CD4-positive, alpha-beta T cell treated with Interleukin-6 at 100 ng/mL for 8 hours (primary cell): ENCODE results near the gene ARHGDIG.
"Not testable (repeated sequence)": the region's sequence is repeated elsewhere in the genome, so short reads cannot be mapped to it uniquely, and the experiment has no call there.

ENCODE experiments used
- DNase-seq: peaks from one replicate; pipeline ENCODE4 v3.0.0-alpha.2; 2020; ENCODE audit warnings: mixed read lengths, low spot score

ARHGDIG gene

DNA sequence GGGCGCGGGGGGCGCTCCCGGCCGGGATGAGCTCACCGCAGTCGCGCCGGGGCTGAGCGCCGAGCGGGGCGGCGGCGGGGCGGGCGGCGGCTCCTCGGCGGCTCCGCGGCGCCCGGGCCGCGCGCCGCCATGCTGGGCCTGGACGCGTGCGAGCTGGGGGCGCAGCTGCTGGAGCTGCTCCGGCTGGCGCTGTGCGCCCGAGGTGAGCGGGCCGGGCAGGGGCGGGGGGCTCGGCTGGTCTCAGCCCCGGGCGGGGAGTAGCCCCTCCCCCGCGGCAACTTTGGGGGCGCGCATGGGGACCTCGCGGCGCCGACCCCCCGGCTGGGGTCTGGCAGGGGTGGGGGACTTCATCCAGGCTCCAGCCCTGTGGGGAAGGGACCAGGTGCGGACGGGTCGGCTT lies at the start of gene ARHGDIG:
Gene ARHGDIG (plus strand): TSS at position 40 of the 400 bp plus-strand sequence. CDS start 90 bp downstream, at position 130.
- DNase-seq: no peak

DNA sequence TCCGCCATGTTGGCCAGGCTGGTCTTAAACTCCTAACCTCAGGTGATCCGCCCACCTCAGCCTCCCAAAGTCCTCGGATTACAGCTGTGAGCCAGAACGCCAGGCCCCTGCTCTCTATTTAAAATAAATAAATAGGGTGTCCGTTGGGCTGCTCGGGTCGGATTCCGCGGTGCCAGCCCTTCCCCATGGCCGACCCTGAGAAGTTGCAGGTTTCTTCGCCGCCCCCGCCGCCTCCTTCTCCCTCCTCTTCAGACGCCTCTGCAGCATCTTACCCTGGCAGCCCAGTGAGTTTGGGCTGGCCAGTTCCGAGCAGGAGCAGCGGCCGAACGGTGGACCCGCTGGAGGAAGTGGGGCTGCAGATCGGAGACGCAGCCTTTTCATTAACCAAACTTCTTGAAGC lies 49.4 kb upstream of the ARHGDIG start:
- DNase-seq: no peak

DNA sequence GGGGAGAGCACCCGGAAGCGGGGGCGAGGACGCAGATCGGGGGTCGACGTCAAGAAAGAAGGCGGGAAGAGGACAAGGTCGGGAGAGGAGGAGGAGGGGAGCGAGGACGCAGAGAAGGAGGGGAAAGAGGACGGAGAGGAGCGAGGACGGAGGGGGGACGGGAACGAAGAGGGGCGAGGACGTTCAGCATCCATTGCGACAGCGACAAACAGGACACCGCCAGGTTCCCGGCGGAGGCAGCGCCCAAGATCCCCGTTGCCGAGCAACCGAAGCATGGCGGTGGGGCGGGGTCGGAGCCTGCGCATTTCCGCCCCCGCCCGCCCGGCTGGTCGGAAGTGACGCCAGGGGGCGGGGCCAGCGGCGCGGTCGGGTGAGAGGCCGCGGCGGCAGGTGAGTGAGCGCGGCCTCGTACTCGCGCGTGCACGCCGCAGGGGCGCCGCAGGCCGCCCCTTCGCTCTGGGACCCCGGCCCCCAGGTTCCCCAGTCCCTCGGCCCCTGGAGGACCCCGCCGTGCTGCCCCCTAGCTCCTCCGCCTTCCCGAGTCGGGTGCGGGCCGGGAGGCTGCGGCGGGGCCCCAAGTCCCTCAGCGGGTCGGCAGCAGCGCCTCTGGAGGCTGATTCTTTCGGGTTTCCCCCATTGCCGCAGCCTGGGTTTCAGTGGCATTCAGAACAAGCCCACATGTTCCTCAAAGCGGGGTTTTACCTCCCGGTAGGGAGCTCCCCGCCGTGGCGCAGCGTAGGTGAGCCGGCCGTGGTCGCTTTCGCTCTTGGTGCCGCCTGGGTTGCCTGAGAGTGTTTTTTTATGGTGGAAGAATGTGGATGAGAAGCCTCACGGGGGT lies 45.7 kb upstream of the ARHGDIG start, which contains the start of gene FAM234A:
Gene FAM234A (plus strand): TSS at position 354 of the 838 bp plus-strand sequence. CDS start 19,593 bp downstream, outside the sequence.
- DNase-seq: peak; percentile 93

DNA sequence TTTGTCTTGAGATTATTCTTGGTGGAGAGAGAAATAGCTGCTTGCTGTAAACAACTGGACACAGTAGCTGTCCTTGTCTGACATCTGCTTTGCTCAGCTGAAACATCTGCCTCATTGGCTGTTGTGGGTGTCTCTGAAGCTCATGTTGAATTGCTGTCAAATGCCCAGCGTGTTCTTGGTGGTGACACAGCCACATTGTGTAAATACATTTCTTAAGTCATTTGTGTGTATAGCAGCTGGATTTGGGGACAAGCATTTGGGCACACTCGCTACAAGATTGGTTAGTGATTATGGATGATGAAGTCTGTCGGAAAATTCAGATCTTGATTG lies 40.5 kb upstream of the ARHGDIG start:
- no peak for DNase-seq

DNA sequence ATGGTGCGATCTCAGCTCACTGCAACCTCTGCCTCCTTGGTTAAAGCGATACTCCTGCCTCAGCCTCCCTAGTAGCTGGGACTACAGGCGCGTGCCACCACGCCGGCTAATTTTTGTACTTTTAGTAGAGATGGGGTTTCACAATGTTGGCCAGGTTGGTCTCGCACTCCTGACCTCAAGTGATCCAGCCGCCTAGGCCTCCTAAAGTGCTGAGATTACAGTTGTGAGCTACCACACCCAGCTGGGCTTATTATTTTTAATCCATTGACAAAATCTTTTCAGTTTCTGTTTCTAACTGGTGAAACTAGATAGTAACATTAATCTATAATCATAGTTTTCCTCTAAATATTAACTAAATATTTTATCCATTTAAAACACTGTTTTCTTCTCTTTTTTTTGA lies 39.8 kb upstream of the ARHGDIG start:
- DNase-seq: no peak

DNA sequence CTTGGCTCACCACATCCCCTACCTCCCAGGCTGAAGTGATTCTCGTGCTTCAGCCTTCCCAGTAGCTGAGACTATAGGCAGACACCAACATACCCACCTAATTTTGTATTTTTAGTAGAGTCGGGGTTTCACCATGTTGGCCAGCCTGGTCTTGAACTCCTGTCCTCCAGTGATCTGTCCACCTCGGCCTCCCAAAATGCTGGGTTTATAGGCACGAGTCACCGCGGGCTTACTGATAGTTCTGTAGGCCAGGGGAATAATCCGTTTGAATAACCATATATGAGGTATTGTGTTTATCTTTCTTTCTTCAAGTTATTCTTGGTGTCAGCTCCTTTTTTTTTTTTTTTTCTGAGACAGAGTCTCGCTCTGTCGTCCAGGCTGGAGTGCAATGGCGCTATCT lies 38.1 kb upstream of the ARHGDIG start:
- no peak for DNase-seq

DNA sequence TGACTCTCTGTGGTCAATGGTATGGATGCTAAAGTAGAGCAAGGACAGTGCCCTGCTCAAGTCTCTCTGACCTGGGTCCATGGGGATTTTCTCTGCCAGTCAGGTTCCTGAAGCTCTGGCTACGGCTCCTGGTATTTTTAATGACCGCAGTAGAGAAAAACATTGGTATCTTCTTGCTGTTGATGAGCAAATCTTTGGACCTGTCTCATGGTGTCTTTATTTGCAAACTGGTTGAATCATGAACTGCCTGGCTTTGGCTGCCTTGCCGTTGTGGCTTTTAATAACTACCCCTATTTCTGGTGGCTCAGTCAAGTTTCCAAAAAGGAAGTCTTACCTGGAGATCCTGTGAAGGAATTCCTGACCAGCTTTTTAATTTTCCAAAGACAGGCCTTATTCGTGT lies 37.0 kb upstream of the ARHGDIG start:
- no peak for DNase-seq

DNA sequence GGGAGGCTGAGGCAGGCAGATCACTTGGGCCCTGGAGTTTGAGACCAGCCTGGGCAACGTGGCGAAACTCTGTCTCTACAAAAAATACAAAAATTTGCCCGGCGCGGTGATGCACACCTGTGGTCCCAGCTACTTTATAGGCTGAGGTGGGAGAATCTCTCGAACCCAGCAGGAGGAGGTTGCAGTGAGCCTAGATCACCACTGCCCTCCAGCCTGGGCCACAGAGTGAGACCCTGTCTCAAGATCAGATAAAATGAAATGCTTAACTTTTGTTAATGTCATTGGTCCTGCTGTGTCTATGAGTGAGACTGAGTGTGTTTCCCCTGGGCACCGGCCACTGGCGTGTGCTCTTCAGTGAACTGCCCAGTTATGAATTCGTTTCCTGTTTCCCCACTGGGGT lies 35.3 kb upstream of the ARHGDIG start:
- no peak for DNase-seq

DNA sequence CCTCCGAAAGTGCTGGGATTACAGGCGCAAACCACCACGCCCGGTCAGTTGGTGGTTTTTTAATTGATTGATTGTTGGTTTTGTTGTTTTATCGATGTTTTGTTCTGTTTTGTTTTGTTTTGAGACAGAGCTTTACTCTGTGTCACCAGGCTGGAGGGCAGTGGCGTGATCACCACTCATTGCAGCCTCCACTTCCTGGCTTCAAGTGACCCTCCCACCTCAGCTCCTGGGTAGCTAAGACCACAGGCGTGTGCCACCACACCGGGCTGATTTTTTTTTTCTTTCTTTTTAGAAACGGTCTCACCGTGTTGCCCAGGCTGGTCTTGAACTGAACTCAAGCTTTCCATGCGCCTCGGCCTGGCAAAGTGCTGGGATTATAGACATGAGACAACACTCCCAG lies 33.4 kb upstream of the ARHGDIG start:
- DNase-seq: no peak

DNA sequence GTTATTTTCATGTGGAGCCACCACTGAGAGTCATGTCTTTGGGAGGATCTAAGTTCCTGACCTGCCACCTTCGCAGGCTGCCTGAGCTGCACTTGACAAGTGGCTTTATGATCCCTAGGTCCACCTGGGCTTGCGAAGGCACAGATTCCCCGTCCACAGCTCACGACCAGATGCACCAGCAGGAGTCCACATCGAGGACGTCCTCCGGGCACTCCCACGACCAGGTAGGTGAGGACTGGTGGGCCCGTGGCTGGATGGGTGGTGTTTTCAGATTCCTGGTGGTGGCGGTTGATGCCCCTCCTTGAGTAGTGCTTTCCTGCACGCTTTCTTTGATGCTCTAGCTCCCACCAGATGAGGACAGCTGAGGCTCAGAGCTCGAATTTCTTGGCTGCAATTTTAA lies 31.0 kb upstream of the ARHGDIG start:
- DNase-seq: no peak

DNA sequence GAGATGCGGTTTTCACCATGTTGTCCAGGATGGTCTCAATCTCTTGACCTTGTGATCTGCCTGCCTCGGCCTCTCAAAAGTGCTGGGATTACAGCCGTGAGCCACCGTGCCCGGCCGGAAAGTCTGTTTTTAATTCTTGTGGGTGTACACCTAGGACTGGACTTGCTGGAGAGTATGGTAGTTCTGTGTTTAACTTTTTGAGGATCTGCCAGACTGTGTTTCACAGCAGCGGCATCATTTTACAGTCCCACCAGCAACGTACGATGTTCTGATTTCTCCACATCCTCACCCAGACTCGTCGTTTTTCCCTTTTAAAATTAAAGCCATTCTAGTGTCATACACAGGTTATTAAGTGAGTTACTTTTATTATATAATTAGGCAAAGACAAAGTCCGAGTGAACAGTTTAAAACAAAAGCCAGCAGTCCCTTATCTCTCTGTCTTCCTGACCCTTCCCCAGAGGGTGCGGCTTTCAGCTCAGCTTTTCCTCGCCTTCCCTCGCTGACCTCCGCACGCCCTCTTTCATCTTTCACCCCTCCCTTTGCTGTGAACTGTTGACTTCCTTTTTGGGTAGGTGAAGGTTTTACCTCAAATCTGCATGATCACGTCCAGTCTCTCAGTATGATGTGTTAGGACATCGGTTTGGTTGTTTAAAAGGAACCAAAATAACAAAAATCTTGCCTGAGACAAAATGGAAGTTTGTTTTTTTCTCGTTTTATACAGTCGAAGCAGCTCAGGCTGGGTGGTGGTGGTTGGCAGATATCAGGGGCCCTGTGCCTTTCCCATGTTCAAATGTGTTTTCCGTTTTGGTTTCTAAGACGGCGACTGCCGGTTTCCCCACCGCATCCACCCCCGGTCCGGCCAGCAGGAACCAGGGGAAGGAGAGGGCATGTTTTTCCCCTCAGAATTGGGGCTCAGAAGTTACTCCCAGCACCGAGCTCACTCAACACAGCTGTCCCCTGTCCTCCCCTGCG lies 27.7 kb upstream of the ARHGDIG start:
- peak; percentile 19 for DNase-seq

DNA sequence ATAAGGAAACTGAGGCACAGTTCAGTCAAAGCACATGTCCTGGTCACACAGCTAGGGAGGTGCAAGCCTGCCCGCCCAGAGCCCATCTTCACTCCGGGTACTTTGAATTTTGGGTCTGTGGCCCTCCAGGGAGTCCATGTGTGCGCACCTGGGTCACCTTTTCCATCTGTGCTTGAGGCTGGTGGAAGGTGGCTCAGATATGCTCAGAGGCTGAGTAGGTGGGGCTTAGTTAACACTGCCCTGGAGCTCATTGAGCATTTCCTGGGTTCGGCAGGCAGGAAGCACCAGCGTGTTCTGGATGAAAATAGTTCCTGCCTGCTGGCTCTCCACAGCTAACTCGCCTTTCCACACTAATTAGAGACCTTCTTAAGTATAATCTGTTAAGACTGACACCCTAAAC lies 26.6 kb upstream of the ARHGDIG start:
- DNase-seq: peak; percentile 14

DNA sequence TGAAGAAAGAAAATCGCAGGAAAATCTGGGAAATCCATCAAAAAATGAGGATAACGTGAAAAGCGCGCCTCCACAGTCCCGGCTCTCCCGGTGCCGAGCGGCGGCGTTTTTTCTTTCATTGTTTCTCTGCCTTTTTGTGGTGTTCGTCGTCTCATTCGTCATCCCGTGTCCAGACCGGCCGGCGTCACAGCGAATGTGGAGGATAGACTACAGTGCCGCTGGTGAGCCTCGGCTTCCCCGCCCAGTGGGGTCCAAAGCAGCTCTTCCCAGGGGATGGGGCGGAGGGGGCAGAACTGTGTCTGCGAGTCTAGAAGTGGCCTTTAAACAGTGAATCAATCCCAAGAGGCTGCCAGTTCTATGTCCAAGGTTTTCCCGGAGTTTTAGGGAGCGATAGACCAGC lies 25.9 kb upstream of the ARHGDIG start:
- DNase-seq: no peak

DNA sequence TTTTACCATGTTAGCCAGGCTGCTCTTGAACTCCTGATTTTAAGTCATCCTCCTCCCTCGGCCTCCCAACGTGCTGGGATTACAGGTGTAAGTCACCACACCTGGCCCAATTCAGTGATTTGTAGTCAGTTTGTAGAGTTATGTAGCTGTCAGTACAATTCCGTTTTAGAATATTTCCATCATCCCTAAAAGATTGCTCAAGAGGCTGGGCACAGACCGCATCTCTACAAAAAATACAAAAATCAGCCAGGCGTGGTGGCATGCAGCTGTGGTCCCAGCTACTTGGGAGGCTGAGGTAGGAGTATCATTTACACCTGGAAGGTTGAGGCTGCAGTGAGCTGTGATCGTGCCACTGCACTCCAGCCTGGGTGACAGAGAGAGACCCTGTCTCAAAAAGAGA lies 25.2 kb upstream of the ARHGDIG start:
- no peak for DNase-seq

DNA sequence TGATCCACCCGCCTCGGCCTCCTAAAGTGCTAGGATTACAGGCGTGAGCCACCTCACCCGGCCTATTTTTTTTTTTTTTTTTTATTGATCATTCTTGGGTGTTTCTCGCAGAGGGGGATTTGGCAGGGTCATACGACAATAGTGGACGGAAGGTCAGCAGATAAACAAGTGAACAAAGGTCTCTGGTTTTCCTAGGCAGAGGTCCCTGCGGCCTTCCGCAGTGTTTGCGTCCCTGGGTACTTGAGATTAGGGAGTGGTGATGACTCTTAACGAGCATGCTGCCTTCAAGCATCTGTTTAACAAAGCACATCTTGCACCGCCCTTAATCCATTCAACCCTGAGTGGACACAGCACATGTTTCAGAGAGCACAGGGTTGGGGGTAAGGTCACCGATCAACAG lies 22.3 kb upstream of the ARHGDIG start:
- not testable (repeated sequence) for DNase-seq

DNA sequence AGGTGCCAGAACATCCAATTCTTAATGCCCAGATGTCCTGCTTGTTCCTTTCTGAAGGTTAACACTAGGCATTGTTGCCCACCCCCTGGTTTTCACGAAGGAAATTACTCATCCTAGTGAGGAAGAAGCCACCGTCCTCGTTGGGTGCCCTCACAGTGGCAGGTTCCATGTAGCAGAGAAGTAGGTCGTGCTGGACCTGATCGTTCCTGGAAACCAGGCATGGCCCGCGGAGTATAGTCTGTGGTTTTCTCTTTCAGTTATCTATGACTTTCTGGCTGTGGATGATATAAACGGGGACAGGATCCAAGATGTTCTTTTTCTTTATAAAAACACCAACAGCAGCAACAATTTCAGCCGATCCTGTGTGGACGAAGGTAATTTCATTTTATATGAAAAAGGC lies 21.2 kb upstream of the ARHGDIG start:
- no peak for DNase-seq

DNA sequence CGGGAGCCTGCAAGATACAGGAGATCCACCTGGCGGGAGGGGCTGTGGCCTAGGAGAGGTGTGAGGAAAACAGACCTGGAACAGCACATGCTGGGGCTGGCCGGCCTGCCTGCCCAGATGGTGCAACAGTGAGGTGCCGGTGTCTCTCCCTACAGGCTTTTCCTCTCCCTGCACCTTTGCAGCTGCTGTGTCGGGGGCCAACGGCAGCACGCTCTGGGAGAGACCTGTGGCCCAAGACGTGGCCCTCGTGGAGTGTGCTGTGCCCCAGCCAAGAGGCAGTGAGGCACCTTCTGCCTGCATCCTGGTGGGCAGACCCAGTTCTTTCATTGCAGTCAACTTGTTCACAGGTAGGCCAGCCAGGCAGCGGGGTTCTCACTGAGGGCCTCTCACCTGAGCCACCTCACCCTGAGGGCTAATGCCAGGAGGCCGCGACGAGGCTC lies 20.6 kb upstream of the ARHGDIG start:
- DNase-seq: no peak

DNA sequence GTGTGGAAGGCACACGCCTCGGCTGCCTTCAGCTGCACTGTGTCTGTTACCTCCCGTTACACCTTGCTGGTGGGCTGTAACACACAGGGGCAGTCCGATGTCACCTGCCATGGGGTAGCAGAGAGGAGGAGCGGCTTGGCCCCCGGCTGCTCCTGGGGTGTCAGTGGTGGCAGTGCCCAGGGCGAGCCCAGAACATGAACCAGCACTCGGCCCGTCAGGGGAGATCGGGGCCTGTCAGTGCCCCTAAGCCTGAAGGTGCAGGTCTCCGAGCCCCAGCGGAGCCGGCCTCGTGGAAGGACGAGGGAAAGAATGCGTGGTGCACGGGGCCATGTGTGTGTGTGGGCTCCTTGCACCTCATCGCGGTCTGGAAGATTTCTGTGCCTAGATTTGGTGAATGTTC lies 20.1 kb upstream of the ARHGDIG start:
- DNase-seq: no peak

DNA sequence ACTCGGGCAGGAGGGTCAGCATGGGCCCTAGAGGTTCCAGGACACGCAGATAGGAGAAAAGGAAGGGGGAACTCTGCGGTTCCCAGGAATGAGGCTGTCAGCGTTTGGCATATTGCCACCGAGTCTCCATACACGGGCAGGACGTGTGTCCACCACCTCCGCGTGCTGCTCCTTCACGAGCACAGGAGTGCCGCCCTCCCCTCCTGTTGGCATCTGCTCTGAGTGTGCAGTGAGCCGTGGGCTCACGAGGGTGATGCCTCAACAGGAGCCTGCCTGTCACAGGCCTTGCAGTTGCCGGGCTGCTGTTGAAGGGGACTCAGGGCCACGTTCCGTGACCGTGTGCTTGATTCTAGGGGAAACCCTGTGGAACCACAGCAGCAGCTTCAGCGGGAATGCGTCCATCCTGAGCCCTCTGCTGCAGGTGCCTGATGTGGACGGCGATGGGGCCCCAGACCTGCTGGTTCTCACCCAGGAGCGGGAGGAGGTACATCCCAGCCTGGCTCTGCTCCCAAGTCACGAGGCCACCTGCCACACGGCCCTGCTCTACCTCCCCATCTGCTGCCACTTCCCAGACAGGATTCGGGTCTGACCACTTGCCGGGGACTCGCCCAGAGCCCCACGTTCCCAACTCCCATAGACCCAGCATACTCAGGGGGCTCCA lies 19.2 kb upstream of the ARHGDIG start:
- DNase-seq: no peak

DNA sequence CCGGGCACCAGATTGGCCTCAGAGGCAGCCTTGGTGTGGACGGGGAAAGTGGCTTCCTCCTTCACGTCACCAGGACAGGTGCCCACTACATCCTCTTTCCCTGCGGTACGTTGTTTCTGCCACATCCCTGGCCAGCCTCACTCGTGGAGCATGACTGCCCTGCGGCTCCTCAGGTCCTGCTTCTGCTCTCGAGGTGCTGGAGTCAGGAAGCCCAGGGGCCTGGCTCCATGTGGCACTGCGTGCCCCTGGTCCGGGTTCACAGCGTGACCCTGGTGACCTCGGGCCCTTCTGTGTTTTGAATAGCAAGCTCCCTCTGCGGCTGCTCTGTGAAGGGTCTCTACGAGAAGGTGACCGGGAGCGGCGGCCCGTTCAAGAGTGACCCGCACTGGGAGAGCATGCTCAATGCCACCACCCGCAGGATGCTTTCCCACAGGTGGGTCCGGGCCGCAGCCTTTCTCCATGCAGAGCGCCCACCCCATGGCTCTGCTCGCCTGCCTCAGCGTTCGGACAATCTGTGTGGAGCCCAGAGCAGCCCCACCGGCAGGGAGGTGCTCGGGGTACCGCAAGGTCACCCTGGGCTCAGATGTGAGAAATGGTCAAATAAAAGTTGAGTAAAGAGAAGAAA lies 18.2 kb upstream of the ARHGDIG start:
- DNase-seq: no peak

DNA sequence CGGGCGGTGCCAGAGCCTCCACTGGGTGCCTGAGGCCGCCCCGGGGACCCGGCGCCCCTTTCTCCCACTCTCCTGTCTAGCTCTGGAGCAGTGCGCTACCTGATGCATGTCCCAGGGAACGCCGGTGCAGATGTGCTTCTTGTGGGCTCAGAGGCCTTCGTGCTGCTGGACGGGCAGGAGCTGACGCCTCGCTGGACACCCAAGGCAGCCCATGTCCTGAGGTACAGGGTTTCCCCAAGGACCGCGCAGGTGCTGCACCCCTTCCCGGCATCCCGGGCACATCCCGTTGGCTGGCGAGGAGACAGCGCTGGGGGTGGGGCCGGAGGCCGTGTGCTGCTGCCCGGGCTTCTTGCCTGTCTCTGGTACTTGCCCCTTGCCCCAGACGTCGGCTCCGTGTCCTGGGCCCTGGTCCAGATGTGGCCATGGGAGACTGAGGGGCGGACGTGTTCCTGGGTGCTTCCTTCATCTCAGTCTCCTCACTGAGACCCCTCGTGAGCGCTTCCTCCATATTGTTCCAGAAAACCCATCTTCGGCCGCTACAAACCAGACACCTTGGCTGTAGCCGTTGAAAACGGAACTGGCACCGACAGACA lies 17.1 kb upstream of the ARHGDIG start:
- DNase-seq: no peak

DNA sequence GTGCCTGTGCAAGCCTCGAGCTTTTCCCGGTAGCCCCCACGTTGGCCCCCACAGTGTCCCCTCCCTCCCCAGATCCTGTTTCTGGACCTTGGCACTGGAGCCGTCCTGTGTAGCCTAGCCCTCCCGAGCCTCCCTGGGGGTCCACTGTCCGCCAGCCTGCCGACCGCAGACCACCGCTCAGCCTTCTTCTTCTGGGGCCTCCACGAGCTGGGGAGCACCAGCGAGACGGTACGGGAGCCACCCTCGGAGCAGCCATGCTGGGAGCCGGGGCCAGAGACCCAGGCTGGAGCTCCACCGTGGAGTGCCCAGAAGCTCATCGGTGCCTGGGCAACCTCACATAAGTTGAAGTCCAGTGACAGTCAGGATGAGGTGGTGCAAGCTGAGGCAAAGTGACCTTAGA lies 16.4 kb upstream of the ARHGDIG start:
- DNase-seq: no peak
